GM20000 (cell line): ENCODE results near the gene ST6GALNAC6.
A peak's percentile ranks its signal among the peaks of the same experiment; 100 is the strongest.

Experiments
- DNase-seq: peaks from one replicate; pipeline ENCODE4 v3.0.0; 2012; ENCODE audit warnings: low spot score
- TF ChIP-seq, protein P1 (sequence below): IDR thresholded peaks from 2 replicates; pipeline ENCODE4 v1.5.1; 2012; ENCODE audit warnings: mild to moderate bottlenecking, control low read depth; ENCODE audit errors: extremely low read depth, missing control alignments

Gene ST6GALNAC6

DNA sequence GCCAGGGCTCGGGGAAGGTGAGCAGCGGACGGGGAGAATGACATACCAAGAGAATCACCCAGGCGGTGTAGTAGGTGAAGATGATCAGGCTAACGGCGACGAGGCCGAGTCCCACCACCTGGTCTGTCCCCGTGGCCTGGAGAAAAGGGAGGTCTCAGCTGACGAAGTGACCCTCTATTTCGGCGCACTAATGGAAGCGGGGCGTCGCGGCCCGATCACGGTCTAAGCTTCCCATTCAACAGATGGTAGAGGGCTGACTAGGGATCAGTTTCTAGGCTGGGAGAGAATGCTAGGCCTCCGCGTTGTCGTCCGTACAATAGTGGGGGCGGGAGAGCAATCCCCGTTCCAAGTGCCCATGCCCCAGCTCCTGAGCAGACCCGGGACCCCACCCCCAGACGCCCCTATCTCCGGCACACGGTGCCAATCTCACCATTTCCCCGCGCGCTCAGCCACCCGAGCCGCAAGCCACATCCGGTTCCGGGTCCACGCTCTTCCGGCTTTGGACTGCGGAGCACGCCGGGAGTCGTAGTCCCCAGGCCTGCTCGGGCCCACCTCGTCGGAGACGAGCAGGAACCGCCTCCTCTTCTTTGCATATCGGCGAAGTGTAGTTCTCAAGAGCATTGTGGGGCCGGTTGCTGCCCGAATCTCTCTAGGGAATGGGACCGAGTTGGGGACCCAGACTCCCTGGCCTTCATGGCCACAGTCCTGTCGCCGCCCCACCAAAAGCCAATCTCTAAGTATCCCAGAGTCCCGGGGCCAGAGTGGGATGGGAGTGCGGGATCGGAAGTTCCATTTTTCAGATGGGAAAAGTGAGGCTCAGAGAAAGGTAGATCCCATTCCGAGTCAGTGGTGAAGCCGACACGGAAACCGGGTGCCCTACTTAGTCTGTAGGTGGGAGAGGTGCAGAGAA, 38.2 kb upstream of the ST6GALNAC6 start, which contains the start of gene DPM2:
Gene DPM2 (minus strand): TSS at position 467 of the 910 bp plus-strand sequence. CDS start 34 bp downstream, at position 433.
- peak; percentile 94 for DNase-seq
- TF ChIP-seq, protein P1, sequence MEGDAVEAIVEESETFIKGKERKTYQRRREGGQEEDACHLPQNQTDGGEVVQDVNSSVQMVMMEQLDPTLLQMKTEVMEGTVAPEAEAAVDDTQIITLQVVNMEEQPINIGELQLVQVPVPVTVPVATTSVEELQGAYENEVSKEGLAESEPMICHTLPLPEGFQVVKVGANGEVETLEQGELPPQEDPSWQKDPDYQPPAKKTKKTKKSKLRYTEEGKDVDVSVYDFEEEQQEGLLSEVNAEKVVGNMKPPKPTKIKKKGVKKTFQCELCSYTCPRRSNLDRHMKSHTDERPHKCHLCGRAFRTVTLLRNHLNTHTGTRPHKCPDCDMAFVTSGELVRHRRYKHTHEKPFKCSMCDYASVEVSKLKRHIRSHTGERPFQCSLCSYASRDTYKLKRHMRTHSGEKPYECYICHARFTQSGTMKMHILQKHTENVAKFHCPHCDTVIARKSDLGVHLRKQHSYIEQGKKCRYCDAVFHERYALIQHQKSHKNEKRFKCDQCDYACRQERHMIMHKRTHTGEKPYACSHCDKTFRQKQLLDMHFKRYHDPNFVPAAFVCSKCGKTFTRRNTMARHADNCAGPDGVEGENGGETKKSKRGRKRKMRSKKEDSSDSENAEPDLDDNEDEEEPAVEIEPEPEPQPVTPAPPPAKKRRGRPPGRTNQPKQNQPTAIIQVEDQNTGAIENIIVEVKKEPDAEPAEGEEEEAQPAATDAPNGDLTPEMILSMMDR = no peak

DNA sequence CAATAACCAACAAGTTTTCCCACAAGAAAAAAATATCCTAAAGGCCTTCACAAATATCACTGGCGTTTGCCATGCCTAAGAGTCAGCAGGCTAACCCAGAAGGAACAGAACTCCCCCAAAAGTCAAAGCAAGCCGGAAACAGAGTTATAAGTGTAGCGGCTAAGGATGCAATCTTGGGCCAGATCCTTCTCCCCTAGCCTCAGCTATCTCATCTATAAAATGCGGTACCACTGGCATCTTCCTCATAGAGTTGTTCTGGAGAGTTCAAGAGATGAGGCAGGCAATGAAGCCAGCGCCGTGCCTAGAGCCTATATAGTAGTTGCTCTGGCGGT, 37.6 kb upstream of the ST6GALNAC6 start:
- DNase-seq = no peak
- TF ChIP-seq, protein P1 = no peak

DNA sequence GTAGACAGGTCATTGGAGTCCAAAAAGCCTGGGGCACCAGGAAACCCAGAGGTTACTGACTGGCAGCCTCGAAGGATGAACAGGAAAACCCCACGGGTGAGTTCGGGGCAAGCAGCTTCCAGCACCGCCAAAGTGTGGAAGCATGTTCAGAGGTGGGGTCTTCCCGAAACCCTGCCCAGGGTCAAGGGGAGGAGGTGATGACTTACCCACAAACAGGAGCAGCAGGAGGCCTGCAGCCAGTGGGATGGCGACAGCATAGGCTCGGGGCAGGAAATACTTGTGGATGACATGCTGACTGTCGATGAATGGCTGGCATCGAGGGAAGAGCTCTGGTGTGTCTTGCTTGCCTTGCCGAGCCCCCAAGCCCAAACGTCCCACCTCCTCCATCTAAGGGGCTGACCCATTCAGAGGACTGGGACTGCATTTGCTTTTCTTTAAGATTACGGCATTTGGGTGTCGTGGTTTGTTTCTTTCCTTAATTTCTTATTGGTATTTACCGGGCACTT, 37.0 kb upstream of the ST6GALNAC6 start:
- TF ChIP-seq, protein P1 = no peak
- no peak for DNase-seq

DNA sequence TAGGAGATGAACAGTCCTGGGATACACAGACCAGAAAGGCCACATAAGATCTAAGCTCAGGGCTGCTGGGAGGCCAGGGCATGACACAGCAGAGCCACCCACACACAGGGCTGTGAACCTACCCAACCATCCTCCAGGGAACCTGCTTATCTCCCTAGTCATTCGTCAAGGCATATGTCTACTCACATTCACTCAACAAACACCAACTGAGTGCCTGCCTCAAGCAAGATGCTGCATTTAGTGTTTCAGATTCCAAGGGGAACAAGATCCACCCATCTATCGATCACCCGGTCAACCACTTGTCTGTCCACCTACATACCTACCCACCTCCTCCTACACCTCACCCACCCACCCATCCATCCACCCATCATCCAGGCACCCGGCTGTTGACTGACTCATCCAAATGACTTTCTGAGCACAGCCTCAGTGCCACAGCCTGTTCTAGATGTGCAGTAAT, 36.4 kb upstream of the ST6GALNAC6 start:
- TF ChIP-seq, protein P1 = no peak
- no peak for DNase-seq

DNA sequence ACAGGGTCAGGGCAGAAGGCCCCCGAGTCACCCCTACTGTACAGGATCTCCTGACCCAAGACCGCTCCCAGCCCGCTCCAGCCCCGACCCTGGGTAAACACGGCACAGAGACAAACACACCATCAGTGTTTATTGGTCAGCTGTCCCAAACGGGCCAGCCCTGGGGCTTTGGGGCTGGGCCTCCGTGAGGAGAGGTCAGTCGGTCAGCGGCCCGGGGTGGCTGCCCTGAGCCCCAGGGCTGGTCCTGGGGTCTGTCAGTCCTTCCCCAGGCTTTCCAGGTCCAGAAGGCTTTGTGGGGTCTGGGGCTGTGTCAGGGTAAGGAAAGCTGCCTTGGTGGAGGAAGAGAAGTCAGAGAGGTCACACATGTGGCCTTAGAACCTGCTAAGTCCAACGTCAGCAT, 35.6 kb upstream of the ST6GALNAC6 start:
- TF ChIP-seq, protein P1 = no peak
- DNase-seq = no peak

DNA sequence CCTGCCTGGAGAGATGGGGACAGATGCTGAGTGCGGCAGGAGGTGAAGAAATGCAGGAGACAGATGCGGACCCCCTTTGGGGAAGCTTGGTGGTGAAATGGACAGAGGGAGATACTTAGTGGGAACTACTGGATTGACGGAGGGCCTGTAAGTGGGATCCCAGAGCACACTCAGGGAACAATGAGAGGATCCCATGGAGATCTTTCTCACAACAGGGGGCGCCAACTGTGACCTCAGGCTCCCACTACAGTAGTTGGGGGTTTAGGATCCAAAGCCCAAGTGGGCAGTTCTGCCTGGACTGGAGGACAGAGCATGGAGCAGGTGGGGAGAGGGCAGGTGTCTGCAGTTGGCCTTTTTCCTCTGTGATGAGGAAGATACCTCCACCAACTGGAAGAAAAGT, 34.8 kb upstream of the ST6GALNAC6 start:
- DNase-seq = no peak
- TF ChIP-seq, protein P1 = no peak
